Adrenal gland (tissue), 5 donors: Measurements from ENCODE around the gene CGB1.
"Not testable (repeated sequence)": the region's sequence is repeated elsewhere in the genome, so short reads cannot be mapped to it uniquely, and the experiment has no call there.

Source experiments
- CTCF ChIP-seq, 6 experiments: fragments of 450-650 bp in 4 of 6; fragments of 200-600 bp in 2 of 6; sonication (generic) in 1 of 6; IDR thresholded peaks; 1 replicate in 5 of 6; 2 replicates in 1 of 6; pipeline versions ENCODE4 v1.5.1 to v1.8.0; 2016 to 2021; ENCODE audit warnings: antibody characterized with exemption in 6 of 6, mild to moderate bottlenecking in 2 of 6, moderate library complexity in 1 of 6
- POLR2A ChIP-seq, 2 donors: fragments of 450-650 bp; IDR thresholded peaks; one replicate each; pipeline ENCODE4 v1.6.1; 2017; ENCODE audit warnings: antibody characterized with exemption in 2 of 2, mild to moderate bottlenecking in 2 of 2, moderate library complexity in 1 of 2
- donor health status: DM: no; HTN: no; CAD: no.

- TF ChIP-seq CTCF, POLR2A (IDR thresholded peaks at IDR 0.05): not testable (repeated sequence)
Measured at GRCh38 chr19:49056902-49057596, 20.4 kb upstream of the CGB1 start.
